ENCODE results near the gene ARMC5. TPM values are rescaled to one million over a fixed set of nuclear protein-coding genes. Genes with fewer than 3 reads are reported as not detected.

ARMC5 gene, protein sequence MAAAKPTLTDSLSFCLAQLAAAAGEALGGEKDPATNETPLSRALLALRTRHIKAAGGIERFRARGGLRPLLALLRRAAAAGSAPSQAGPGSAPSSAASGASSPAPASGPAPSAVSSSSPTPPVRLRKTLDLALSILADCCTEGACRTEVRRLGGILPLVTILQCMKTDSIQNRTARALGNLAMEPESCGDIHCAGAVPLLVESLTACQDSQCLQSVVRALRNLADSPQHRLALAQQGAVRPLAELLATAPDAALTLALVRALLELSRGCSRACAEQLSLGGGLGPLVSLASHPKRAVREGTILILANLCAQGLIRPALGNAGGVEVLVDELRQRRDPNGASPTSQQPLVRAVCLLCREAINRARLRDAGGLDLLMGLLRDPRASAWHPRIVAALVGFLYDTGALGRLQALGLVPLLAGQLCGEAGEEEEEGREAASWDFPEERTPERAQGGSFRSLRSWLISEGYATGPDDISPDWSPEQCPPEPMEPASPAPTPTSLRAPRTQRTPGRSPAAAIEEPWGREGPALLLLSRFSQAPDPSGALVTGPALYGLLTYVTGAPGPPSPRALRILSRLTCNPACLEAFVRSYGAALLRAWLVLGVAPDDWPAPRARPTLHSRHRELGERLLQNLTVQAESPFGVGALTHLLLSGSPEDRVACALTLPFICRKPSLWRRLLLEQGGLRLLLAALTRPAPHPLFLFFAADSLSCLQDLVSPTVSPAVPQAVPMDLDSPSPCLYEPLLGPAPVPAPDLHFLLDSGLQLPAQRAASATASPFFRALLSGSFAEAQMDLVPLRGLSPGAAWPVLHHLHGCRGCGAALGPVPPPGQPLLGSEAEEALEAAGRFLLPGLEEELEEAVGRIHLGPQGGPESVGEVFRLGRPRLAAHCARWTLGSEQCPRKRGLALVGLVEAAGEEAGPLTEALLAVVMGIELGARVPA
- 7.4 and 7.5 TPM in 2 replicates for total RNA-seq

DNA sequence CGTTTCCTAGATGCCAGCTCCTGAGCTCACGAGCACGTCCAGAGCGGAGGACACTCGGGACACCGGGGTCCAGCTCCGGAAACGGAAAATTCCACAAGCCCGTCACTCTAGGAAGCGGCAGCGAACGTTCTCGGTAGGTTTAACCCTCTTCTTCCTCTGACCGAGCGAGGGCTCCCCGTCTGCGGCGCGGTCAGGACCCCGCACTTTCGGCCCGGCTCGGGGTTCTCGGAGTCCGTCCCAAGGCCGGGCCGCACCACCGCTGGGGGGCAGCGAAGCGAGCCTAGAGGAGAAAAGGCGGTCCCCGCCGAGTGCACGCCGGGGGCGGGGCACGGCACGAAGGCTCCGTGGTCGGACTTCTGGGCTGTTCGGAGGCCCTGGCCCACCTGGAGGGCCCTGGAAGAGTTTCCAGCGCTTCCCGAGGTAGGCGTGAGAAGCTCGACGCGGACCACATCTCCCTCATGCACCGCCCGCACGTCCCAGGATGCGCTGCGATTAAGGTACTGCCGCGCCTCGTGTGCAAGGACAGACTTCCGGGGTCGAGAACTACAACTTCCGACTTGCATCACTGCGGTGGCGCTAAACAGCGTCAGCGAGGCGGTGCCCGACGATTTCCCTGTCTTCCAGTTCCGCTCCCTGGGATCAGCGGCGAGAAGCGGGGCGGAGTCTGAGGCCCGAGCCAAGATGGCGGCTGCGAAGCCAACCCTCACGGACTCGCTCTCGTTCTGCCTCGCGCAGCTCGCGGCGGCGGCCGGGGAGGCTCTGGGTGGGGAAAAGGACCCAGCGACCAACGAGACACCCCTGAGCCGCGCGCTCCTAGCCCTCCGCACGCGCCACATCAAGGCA is at the start of gene ARMC5:
Gene ARMC5, plus strand, starts transcription at position 658 of the 843 bp plus-strand sequence. Its CDS starts 24 bp downstream, at position 682.

DNA sequence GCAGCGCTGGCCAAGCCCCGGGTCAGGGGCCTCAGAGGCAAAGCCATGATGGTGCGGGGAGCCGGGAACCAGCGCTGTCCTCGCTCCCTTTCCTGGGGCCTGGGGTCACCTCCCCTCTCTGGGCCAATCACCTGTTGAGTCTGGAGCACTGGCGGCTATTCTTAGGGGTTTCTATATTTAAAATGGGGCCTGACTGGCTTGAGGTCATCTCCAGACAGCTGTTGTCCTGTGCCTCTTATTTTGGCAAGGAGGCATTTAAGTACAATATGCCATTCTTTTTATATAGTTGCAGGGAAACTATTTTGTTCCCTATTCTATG is 31.1 kb upstream of the ARMC5 start, which contains the start of gene COX6A2:
Gene COX6A2, minus strand, starts transcription at position 82 of the 319 bp plus-strand sequence. Its CDS starts 35 bp downstream, at position 47.

DNA sequence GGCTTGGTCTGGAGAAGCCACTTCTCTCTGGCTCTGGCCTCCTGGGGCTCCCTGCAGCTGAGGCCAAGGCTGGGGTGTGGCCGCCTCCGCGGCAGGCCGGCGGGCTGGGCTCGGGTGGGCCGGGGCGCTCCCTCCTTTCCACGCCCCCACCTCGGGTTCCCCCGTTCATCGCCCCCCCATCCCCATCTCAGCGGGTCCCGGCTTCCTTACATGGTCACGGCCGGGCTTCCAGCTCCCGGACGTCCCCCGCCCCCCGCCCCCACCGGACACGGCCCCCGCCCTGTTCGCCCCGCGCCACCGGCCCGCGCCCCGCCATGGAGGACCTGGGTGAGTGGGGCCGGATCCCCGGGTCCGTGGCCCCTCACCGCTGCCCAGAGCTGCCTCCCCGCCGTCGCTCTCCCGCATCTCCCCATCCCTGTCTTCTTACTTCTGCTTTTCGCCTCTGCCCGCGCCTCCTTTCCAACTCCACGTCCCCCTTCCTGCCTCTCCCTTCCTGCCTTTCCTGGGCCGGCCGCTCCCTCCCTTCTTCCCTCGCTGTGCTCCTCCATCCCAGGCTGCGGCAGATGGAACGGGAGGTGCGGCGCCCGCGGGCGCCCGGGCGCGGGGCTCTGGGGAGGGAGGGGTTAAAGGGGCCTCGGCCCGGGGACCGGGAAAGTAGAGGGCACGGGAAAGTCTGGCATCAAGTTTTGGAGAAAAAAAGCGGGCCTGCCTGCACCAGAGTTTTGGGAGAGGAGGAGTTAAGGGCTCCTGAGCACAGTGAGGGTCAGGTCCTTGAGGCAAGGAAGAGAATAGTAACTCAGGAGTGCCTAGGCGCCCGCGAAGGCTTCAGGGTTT is 12.8 kb downstream of the ARMC5 start, which contains the start of gene TGFB1I1:
Gene TGFB1I1, plus strand, starts transcription at position 278 of the 834 bp plus-strand sequence. Its CDS starts 37 bp downstream, at position 315.

DNA sequence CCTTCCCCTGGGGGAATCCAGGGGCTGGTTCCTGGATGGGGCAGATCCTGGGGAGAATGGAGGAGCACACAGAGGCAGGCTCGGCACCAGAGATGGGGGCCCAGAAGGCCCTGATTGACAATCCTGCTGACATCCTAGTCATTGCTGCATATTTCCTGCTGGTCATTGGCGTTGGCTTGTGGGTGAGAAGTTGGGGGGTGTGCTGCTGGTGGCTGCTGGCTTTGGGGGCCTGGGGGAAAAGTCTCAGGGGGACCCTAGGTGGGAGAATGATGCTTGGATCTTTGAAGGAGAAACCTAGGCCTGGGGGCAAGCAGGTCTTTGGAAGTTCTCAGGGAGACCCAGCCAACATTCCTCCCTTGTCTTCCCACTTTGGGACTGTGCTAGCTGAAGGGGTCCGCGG is 23.8 kb downstream of the ARMC5 start, which contains the start of gene SLC5A2:
Gene SLC5A2, plus strand, starts transcription at position 43 of the 400 bp plus-strand sequence. Its CDS starts 14 bp downstream, at position 57.

DNA sequence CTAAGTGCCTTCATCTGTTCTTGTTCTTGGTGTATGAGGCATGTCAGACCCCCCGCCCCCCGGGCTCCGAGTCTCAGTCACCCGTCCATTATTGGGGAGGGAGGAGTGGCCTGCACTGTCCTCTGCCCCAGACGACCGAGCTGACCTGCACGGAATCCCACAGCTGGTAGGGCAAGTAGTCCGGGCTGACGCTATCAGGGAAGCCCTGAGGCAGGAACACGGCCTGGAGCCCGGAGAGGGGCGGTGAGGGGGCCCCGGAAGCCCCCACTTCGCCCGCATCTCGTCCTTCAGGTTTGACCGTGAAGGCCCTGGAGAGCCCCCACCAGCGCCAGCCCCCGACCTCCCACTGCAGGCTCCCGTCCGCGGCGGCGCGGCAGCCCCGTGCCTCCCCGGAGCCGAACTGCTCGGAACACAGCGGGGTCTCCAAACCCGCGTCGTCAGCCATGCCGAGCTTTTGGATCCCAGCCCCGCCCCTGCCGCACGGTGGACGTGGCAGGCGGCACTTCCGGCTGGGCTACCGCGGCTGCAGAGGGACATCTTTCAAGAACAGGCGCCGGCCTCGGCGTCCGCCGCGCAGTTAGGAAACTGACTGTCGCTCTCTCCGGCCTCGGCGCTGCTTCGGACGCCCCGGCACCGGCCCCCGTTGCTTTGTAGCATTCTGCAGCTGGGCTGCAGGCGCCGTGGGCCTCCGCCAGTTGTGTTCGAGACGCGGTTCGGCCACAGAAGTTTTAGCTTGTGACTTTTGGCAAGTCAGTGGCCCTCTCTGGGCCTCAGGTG is 48.8 kb downstream of the ARMC5 start, which contains the start of gene RUSF1:
Gene RUSF1, minus strand, starts transcription at position 463 of the 777 bp plus-strand sequence. Its CDS starts 18 bp downstream, at position 445.

Other genes with a start within 250 kb of the ARMC5 start
- under 0.01 TPM in 1 of 2 replicates, not detected in the other for gene TRIM72, start 245.4 kb upstream of the ARMC5 start, total RNA-seq
- gene PYDC1, start 242.4 kb upstream of the ARMC5 start, total RNA-seq: not detected in 2 replicates
- 0.11 TPM in 1 of 2 replicates, not detected in the other for gene ITGAM, start 199.5 kb upstream of the ARMC5 start, total RNA-seq
- 1.2 and 3.4 TPM in 2 replicates for gene ITGAX, start 104.3 kb upstream of the ARMC5 start, total RNA-seq
- gene ITGAD, start 66.2 kb upstream of the ARMC5 start, total RNA-seq: not detected in 2 replicates
- not detected in 2 replicates for gene COX6A2, start 31.1 kb upstream of the ARMC5 start, total RNA-seq
- gene ZNF843, start 16.7 kb upstream of the ARMC5 start, total RNA-seq: 0.11 and 0.12 TPM in 2 replicates
- gene TGFB1I1, start 12.7 kb downstream of the ARMC5 start, total RNA-seq: 35.5 and 47.9 TPM in 2 replicates
- under 0.01 TPM in 1 of 2 replicates, not detected in the other for gene SLC5A2, start 23.6 kb downstream of the ARMC5 start, total RNA-seq
- 55.2 and 80.9 TPM in 2 replicates for gene RUSF1, start 48.9 kb downstream of the ARMC5 start, total RNA-seq
- not detected in 2 replicates for gene AHSP, start 68.4 kb downstream of the ARMC5 start, total RNA-seq

Measured in uterine smooth muscle cell (primary cell).